HG02798 (cell line): ENCODE data around the gene SPEM2.

Experiments used
- ATAC-seq: cut with Tn5 transposase; IDR thresholded peaks from one replicate; pipeline ENCODE4 v1.9.1; 2021; ENCODE audit warnings: mild to moderate bottlenecking; ENCODE audit not compliant: unreplicated experiment, poor library complexity

The SPEM2 gene

DNA sequence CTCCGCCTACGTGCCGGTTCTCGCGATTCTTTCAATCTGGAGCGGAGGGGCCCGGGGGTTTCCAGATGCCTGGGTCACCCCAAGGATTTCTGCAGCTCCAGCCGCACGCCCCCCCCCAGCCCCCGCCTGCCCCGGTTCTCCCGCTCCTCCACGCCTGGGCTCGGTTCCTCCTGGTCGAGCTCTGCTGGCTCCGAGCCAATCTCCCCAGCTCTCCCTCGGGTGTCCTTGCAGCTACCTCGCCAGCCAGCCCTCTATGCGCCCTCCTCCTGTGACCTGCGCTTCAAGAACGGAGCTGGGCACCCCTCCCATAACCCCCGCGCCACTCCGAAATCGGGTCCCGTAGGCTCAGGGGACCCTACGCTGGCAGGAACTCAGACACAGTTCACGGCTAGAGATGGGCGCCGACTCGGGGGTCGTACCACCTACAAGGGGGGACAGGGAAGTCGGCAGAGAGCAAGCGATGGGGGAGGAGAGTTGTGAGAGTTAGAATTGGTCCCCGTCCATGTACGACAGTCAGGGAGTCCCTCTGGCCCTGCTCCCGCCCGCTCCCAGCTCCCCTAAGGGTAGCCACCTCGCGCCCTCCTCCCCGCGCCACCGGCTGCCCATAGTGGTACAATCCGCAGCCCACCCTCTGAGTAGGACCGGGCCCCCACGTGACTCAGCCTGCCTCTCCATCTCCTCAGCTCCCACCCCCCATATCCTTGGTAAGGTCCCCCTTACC lies 14.9 kb downstream of the SPEM2 start:
- no peak for ATAC-seq

DNA sequence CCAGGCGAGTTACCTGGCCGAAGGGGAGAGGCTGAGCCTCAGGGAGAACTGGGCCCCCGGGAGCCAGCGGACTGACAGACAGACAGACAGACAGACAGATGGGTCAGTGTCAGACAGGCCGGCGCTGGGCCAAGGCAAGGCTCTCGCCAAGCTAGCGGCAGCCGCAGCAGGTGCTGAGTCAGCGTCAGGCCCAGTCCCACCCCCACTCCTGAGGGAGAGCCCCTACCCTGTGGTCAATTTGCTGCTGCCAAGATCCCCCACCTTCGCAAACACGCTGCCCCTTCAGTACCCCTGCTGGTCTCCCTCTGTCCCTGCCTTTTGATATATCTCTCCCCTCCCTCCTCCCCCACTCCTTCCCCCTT lies 15.4 kb downstream of the SPEM2 start:
- no peak for ATAC-seq

DNA sequence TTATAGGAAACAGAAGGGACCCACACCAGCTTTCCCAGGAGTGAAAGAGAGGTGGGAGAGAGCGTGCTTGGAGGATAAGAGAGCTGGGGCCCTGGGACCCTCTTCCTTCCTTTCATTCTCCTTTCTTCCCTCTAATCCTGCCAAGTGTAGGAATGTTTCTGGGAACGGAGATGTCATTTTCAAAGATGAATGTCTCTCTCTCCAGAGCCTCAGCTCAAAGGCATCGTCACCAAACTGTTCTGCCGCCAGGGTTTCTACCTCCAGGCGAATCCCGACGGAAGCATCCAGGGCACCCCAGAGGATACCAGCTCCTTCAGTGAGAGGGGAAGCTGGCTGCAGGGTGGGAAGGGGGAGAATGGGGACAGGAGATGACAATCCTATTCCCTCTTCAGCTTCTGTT lies 15.8 kb downstream of the SPEM2 start:
- ATAC-seq = no peak

DNA sequence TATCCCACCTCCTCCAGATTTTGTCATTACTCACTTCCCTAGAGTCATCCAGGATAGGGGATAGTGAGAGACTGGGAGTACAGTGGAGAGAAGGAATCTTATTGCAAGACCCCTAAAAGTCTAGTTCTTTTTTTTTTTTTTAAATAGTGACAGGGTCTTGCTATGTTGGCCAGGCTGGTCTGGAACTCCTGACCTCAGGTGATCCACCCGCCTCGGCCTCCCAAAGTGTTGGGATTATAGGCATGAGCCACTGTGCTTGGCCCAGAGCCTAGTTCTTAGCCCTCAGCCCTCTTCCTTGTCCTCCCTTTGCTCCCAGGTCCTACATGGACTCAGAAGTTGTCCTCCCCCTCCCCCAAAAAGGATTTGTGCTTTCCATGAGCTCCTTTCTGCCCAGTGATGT lies 16.7 kb downstream of the SPEM2 start:
- no peak for ATAC-seq

DNA sequence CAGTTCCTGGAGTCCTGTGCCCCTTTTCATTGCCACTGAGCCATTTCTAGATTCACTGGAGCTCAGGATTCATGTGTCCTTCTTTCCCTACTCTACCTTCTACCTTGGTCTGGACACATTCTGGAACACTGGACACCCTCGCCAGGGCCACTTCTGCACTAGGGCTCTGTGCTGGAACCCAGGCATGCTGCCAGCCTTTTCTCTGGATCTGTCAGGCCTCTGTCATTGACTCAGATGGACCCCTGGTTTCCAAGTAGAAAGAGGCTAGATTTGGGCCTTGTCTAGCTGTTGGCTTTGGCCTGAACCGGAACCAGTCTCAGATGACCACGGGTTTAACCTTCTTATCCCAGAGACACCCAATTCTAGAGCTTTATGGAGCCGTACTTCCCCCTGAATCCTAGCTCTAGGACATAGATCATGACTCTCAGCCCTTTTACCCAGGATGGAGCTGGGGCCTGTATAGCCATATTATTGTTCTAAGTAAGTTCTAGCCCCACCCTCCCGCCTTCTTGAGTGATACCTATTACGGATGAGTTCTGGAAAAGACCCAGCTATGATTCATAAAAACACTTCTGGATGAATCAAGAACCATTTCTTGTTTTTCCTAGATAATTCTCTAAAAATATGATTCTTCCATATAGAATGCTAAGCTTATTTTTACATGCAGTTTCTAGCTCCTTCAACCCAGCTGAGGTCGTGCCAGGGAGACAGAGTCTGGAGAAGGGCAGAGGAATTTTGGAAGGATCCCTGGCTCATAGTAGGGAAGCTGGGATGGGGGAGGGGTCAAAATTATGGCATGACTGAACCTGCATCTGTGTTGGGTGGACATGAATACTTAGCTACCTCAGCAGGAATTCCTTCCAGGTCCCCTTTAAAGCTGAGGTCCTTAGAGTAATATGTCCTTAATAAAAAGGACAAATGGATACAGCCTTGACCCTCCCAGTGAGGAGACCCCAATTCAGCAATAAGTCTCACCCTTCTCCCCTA lies 18.4 kb downstream of the SPEM2 start:
- ATAC-seq = no peak

DNA sequence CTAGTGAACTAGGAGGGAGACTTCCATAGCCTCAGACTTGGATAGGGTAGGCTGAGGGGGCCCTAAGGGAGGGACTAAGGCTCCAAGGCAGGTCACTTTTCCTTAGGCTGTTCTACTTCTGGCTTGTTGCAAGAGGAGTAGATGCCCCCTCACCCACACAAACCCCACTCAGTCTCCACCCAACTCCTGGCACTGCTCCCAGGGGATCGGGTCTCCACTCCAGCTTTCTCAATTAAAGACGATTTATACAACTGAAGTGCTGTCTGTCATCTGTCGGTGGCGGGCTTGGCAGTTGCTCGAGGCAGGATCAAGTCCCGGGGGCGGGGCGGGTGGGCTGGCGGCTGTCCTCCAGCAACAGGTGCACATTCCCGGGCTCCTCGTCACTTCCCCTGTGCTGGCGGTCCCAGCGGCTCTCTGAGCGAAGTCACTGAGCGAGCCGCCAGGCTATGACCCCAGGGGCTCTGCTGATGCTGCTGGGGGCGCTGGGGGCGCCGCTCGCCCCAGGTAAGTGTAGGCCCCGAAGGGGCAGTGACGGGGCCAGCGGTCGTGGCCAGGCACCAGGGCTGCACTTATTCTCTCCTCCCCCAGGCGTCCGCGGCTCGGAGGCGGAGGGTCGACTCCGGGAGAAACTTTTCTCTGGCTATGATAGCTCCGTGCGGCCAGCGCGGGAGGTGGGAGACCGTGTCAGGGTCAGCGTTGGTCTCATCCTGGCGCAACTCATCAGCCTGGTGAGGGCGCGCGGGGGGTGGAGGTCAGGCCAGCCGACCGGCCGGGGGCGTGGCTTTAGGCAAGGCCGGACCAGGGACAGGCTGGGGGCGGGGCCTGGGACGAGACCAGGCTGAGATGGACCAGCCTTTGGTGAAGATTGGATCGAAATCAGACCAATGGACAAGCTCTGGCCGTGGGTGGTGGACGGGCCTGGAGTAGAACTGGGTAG lies 19.5 kb downstream of the SPEM2 start, which contains the start of gene CHRNB1:
TSS of gene CHRNB1 (plus strand) at position 380 of the 937 bp plus-strand sequence. CDS start at position 447, 67 bp downstream.
- peak; percentile 62 for ATAC-seq

DNA sequence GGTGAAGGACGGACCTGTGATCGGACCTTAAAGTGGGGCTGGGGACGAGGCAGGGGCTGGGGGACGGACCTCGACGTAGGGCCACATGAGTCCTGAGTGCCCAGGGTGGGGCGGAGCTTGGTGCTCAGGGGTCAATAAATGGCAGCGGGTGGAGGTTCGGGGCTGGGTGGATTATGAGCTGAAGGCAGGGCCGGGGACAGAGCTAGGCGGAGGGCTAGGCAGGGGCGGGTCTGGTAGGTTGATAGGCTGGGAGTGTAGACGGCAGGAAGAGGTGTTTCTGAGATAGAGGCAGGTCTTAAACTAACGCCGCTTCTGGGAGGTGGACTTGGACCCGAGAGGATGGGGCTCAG lies 20.2 kb downstream of the SPEM2 start:
- peak; percentile 13 for ATAC-seq

DNA sequence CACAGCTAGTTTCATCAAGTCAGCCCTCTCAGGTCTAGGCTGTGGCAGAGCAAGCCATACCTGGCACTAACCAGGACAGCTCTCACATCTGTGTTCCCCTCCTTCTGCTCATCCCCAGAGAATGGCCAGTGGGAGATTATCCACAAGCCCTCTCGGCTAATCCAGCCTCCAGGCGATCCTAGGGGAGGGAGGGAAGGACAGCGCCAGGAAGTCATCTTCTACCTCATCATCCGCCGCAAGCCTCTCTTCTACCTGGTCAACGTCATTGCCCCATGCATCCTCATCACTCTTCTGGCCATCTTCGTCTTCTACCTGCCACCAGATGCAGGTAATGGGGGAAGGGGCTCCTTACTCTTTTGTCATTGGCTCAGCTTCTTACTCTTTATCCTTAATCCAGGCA lies 23.0 kb downstream of the SPEM2 start:
- ATAC-seq = no peak

DNA sequence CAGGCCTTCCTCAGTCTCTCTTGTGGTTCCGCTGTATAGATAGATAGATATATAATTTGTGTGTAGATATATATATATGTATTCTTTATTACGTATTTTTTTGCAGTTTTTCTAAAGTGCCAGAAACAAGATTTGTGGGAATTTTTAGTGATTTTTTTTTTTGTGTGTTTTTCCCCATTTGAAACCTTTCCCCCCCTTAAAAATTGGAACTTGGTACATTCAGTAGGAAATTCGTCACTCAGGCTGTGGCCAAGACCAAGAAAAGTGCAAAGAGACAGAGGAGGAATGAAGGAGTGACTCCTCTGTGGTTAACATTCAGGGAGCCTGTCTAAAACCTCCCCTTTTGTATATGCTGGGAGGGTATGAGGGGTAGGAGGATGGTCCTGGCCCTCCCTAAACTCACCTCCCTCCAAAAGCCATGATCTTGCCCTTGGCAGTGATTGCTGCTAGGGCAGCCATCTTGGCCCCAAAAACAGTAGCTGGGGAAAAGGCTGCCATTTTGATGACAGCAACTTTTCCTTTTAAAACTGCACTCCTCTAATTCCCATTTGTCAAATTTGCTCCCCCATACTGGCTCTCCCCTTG lies 34.6 kb downstream of the SPEM2 start:
- ATAC-seq = no peak

DNA sequence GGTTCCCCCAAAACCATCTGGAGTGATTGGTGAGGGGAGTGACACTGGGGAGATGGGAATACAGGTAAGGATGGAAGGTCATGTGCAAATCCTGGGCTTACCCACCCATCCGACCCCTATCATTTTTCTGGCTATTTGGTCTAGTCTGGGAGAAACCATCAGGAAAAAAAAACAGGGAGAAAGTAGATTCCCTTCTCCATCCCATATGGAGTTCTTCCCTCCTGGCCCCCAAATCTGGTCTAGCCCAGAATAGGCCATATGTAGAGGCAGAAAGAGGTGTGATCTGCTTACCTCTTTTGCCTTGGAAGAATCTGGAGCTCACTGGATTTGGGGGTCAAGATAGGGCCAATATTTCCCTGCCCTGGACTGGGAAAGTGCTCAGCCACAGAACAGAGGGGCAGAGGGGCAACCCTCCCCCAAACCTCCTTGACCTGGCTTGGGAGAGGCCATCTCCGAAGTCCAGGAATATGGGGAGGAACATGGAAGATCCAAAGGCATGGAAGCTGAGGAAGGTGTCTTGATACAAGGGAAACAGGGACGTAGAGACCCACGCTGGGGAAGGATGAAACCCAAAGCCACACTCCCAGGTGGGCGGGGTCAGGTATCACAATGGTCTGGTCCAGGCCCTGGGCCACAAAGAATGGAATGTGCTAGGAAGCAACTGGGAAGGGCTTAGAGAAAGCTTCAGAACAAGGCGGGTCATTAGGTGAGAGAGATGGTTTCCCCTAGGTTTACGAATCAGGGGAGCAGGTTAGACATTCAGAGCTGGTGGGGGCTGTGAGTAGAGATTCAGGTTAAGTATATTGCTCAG lies 35.6 kb downstream of the SPEM2 start:
- ATAC-seq = no peak

DNA sequence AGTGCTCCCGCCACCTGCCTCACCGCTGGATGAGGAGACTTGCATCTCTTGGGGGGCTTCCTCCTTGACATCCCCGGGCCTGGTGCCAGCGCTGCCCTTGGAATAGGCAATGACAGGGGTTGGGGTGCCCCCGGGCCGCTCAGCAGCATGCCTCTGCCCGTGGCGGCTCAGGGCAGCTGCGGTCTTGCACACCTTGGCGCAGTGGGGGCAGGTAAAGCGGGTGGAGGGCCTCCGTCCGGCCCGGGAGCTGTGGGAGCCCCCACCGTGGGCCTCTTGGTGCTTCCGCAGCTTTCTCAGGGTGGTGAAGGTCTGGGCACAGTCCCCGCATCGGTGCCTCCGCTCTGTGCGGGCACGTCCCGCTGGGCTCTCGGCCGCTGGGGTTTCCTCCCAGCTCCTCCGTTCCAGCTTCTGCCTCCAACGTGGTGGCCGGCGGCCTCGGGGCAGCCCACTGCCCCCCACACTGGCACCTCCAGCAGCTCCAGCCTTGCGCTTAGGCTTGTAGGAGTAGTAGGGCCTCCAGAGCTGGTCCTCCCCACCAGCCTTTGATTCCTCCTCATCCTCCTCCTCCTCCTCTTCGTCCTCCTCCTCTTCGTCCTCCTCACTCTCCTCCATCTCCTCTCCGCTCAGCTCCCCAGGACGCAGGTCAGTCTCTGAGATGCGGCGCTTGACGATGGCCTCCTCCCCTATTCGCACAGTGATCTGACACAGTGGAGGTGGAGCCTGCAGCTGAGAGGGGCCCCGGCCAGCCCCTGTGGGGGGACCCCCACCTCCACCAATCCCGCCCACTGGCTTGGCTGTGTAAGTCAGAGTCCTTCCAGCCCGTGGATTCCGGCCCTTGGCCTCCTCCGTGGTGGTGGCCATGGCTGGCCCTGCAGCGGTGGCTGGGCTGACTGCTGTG lies 37.3 kb downstream of the SPEM2 start:
- no peak for ATAC-seq

DNA sequence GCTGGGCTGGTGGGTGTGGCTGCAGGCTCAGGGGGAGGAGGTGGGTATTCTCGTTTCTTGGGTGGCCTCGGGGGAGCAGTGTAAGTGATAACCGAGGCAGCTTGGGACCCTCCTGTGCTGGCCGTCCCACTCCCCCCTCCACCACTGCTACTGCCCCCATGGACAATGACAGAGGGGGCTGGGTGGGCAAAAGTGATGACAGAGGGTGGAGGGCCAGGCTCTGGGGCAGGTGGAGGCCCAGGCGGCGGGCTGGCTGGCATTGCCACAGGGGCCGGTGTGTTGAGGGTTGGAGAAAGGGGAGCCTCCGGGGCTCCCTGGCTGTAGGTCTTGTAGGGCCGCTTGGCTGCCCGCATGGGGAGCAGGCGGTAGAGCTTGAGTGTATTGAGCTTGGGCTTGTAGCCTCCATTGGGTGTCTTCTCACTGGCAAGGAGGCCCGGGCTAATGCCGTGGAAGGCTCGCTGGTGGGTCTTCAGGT lies 38.0 kb downstream of the SPEM2 start:
- ATAC-seq = no peak

DNA sequence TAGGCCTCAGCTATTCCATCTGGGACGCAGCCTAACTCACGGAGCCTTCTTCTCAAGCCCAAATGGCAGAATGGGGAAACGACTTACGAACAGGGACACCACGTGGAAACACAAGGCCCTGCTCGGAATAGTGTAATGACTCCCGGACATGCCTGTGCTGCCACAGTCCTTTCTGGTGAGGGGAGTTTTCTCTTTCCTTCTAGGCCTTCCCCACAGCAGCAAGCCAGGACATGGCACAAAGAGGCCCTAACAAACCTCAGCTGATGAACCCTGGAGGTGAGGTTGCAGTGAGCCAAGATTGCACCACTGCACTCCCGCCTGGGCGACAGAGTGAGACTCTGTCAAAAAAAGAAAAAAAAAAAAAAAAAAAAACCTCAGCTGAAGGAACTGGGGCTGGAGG lies 38.7 kb downstream of the SPEM2 start:
- no peak for ATAC-seq

DNA sequence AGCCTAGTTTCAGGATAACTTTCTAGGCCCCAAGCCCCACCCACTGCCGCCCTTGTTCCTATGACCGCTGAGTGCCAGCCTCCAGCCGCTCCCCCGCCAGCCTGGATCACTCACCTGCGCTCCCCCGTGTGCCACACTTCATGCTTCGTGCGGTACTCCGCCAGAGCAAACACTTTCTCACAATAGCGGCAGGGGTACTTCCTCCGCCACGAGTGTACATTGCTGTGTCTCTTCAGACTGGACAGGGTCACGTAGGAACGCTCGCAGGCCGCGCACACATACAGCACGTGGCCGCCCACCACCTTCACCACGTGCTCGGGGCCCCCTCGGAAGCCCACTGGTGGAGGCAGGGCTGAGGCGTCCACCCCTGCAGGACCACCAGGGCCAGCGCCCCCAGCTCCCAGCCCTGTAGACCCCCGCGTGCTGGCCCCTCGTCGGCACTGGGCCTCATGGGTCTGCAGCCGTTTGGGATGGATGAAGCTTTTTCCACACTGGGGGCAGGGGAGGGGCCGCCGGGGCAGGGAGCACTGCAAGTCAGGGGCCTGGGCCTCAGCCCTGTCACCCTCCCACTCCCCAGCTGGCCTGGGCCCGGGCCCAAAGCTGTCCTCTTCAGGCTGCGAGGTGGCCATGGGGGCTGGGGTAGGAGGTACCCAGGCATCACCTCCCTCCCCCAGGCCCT lies 40.3 kb downstream of the SPEM2 start:
- ATAC-seq = no peak

DNA sequence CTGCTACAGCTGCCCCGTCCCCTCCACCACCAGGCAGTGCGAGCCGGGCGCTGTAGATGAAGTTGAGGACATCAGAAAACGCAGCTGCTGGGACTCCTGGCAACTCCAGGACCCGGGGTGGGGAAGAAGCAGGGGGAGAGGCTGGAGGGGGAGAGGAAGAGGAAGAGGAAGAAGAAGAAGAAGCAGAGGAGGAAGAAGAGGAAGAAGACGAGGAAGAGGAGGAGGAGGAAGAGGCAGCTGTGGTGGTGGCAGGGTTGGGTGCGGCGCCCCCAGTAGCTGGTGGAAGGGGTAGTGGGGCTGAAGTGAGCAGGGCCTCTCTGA lies 40.9 kb downstream of the SPEM2 start:
- no peak for ATAC-seq

DNA sequence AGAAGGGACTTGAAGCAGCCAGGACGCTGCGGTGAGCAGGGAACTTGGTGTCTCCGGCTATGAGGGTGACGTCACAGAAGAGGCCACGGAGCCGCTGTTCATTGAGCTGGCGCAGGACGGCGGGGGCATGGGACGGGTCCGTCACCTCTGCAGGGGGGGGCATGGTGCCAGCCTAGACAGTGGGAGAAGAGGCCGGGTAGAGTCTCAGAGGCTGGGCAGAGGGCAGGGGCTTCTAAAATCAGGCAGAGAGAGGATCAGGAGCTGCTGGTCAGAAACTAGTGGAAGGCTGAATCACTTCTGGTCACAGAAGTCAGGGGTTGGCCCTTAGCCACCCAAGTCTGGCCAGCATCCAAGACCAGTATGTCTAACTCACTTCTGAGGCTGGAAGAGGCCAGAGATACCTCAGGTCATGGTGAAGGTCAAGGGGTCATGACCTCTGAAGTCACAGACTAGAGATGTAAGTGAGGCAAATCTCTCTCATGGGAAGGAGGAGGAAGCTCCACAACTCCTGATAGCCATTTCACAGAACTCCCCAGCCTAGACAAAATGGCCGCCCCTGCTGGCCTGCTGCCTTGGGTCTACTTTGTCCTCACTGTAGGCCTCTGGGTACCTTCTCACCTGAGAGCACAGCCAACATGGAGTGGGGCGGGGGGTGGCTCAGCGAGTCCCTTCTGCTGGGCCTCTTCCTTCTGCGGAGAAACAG lies 41.4 kb downstream of the SPEM2 start:
- no peak for ATAC-seq

DNA sequence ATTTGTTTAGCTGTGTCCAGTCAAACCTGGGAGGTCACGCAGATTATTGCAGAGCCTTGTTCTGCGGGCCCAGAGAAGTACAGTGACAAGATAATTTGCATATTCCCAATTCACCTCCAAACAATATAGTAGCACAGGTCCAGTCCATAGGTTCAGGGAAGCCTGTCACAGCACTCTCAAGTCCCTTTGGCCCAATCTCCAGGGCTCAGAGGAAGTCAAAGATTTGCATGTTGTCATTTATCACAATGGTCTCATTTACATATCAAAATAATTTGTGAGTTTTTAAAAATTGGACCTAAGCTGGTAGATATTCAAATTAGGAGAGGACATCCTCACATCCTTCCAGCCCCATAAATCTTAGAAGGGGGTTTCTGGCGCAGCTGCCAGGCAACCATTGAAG lies 42.1 kb downstream of the SPEM2 start:
- no peak for ATAC-seq
